Measurements from ENCODE around the gene ASPSCR1.

ASPSCR1 gene

DNA sequence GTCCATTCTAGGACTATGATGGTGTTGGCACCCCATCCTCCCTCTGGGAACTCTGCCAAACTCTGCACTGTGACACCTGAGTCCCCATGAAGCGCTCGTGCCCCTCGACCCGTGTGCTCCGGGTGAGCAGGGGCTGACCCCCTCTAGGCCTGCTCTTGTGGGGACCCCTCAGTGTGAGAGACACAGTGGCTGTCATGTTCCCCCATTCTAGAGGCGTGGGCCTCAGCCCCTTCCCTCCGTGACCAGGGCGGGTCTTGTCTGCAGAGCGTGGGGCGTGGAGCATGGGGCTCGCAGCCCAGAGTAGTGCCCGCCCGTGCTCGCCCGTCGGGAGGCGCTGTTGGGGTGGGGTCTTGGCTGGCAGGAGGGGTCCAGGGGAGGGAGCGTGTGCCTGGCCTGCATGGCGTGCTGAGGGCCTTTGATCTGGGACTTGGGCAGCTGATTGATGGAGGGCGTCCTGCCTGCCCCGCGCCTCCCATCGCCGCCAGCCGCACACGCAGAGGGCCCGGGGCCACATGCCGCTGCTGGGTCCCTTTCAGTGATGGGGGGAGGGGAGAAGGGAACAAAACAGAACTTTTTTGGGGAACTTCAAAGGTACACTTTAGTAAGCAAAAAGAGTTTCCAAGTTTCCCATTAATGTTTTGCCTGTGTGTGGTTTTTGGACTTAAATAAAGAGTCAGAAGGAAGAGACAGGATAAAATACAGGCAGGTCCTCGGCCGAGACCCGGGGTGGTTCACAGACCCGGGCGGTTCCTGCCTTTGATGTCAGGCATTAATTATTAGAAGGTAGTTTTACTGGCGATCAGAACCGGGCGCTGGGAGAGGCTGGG lies 22.8 kb downstream of the ASPSCR1 start:
- no peak for DNase-seq (ENCODE audit: low read depth)

DNA sequence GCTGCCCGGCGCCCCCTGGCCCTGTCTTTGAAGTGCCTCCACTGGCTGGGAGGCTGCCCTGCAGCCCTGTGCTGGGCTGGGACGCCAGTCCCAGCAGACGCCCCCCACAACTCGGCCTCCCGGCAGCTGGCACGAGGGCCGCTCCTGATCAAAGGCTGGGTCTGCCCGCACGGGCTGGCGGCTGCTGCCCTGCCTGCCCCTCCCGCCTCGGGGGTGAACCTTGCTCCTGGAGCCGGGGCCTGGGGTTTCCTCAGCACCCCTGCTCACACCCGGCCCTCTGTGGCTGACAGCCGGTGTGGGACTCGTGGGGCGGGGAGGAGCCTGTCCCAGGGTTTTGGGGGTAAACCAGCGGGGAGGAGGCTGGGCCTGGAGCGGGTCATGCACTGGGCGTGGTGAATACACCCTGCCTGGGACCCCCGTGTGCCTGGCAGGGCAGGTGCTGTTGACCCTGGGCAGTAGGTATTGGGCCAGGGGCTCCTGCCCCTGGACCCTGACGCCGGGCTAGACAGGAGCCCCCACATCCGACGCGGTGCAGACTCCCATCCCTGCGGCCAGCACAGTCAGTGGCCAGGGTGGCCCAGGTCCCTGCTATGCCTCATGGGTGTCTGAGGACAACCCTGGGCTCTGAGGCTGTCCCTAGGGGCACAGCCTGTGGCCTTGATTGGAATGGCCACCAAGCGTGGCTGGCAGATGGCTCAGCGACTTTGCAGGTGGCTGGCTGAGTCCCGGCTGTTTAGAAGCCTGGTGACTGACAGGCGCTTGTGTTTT lies 23.6 kb downstream of the ASPSCR1 start:
- no peak for DNase-seq (ENCODE audit: low read depth)

DNA sequence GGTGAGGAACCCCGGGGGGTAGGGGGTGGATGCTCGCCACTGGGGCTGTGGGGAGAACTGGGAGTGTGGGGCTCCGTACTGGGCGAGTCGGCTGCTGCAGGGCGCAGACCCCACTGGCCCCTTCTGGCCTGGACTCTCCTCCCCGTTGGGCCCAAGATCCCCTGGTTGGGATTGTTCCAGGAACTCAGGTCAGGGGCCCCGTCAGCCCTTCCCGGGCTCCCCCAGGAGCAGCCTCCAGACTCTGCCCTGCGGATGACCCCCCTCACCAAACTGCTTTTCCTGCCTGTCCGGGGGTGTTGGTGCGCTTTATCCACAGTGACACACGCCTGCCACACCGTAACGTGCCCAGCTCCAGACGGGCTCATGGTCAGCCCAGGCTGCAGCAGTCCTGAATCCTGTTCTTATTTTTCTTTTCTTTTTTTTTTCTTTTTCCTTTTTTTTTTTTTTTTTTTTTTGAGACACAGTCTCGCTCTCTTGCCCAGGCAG lies 24.2 kb downstream of the ASPSCR1 start:
- DNase-seq (ENCODE audit: low read depth) = no peak

DNA sequence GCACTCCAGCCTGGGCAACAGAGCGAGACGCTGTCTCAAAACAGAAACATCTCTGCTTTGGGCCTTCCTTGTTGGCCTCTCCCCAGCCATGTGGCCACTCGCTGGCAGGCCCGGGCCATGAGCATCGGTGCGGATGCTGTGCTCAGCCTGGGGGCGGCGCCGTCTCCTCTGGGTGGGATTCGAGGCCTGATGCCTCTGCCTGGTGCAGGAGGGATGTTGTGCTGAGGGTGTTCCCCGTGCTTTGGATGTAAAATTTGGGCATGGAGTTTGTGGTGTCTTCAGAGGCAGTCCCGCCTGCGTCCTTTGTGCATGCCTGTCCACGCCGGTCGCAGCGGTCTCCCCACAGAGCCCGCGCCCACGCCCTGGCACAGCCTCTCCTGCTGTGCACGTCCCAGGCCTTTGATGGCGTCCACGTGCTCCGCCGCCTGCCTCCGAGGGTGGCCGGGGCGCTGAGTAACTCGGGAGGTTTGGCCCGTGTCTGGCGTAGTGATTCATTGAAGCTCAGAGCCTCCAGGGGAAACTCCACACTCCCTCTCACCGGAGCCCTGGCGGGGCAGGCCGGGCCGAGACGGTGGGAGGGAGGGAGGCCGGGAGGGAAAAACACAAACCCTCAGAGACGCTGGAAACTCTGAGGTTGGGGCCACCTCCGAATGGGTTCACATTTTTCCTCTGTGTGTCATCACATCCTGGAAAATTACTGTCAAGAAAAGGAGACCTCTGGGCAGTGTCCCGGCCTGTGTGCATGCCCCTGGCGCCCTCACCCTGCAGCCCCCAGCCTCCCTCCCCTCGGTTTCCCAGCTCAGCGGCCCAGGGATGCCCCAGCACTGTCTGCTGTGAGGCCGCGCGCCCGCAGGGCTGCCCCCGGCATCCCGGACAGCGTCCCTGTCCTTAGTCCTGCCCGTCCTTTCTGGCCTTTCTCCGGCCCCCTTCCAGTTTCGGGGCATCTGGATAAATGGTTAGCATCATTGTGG lies 26.3 kb downstream of the ASPSCR1 start:
- DNase-seq (ENCODE audit: low read depth) = no peak

DNA sequence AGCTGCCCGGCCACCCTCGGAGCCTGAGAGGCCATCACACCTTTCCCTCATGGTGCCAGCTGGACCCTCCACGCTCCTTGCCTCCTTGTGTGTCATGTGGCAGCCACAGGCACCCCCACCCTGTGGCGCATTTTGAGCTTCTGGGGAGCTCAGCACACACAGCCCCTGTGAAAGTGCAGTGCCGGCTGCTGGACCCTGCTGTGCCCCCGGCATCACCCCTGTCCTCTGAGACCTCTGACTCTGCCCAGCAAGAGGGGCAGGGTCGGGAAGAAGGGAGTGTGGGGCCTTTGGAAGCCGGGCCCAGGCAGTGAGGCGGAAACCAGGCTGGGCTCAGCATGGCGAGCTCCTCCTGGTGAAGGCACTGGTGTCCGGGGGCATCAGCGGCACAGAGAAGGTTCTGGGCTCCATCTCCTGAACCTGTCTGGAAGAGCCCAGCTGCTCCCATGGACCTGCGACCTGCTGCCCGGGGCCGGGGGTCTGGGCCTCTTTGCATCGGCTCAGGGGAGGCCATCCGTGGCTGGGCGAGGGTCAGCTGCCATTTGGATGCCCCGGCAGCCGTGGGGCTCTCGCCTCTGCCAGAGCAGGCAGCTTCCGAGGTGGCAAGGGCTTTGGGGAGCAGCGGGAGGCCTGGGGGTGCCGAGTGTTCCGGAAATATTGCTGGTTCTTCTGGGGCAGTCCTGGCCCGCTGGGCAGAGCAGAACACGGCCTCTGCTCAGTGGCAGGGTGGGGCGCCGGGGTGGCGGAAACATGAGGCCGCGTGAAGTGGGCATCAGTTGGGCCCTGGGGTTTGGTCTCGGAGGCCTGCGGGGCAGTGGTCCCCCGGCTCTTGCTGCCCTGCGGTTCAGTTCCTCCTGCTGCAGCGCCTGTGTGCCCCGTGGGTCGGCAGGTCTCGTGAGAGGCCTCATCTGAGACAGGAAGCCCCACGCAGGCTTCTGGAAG lies 27.4 kb downstream of the ASPSCR1 start:
- no peak for DNase-seq (ENCODE audit: low read depth)

DNA sequence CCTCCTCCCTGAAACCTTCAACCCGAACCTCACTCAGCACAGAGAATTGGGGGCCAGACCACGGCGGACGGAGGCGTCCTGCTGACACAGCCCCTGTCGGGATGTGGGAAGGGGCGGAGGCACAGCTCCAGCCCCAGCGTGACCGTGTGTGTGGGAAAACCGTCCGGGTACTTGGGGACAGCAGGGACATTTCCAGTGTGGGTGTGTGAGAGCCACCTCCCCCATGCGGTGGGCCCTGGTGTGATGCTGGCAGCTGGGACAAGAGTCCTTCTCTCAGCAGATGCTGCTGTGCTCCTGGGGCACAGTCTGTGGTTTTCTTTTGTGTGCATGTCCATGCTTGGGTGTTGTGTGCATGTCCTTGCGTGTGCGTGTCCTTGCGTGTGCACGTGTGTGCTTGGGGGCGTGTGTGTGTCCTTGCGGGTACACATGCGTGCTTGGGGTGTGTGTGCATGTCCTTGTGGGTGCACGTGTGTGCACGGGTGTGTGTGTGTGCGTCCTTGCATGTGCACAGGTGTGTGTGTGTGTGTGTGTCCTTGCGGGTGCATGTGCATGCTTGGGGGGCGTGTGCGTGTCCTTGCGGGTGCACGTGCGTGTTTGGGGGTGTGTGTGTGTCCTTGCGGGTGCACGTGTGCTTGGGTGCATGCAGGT lies 28.4 kb downstream of the ASPSCR1 start:
- DNase-seq (ENCODE audit: low read depth) = no peak

DNA sequence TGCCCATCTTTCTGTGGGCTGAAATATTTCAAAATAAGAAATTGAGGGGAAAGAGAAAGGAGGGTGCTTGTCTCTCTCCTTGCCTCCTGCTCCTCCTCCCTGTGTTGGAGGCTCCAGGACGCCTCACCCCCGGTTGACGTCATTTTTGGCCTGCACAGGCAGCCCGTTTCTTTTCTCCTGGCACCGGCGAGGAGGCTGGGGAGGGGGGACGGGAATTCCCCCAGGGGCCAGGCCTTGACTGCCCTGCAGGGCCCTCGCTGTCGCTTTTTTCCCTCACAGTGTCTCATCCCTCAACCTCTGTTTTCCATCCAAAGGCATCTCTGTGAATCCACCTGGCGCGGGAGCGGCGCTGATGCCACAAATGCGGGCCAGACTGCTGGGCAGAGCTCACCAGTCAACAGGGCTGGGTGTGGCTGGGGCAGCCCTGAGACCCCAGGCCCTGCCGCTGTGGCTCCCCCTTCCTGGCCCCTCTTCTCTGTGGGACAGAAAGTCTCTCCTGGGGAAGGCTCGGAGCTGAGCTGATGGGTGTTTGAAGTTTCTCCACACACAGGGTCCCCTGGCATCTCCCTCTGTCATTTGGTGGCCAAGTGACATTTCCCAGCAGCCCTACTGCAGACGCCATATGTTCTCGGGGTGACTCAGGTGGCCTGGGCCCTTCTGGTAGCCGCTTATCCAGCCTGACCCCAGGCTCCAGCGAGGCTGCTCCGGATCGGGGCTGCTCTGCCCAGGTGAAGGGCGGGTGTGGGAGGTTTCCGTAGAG lies 29.2 kb downstream of the ASPSCR1 start:
- no peak for DNase-seq (ENCODE audit: low read depth)

DNA sequence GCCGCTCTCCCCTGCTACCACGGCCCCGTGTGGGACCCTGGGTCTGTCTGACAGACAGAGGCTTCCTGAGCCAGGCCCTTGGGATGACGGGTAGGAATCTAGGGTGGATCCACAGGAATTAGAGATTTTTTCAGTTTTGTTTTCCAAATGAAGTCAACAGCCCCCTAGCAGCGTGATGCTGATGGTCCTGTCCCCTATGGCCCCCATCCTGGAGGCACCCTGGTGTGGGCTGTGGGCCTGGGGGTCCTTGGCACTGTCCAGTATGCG lies 29.7 kb downstream of the ASPSCR1 start:
- DNase-seq (ENCODE audit: low read depth) = no peak

DNA sequence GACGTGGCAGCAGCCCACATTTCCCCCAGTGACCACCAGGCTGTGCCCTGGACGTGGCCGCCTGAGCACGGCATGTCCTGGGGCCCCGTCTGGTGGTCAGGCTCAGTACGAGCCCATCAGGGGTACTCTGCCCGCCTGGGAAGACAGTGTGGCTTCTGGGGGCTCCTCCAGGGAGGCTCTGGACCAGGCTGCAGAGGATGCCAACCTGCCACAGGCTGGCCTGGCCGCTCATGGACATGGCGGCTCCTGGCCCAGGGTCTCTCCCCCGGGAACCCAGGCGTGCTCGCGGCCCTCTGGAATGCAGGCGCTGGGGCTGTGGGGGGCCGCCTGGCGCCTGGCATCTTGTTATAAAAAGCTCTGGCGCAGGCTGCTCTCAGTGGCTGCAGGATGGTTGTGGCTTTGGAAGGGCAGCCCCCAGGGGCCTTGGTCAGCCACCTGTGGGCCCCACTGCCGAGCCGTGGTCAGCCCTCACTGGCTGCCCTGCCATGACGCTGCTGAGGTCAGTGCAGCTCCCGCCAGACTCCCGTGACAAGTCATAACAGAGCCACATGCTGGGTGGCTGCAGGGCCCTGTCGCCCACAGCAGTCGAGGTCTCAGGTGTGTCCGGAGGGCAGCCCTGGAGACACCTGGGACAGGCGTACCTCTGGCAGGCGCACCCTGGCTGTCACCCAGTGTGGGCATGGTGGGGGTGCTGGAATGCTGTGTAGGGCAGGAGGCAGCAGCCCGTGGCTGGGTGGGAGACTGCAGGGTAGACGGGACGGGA lies 30.2 kb downstream of the ASPSCR1 start:
- DNase-seq (ENCODE audit: low read depth) = no peak

DNA sequence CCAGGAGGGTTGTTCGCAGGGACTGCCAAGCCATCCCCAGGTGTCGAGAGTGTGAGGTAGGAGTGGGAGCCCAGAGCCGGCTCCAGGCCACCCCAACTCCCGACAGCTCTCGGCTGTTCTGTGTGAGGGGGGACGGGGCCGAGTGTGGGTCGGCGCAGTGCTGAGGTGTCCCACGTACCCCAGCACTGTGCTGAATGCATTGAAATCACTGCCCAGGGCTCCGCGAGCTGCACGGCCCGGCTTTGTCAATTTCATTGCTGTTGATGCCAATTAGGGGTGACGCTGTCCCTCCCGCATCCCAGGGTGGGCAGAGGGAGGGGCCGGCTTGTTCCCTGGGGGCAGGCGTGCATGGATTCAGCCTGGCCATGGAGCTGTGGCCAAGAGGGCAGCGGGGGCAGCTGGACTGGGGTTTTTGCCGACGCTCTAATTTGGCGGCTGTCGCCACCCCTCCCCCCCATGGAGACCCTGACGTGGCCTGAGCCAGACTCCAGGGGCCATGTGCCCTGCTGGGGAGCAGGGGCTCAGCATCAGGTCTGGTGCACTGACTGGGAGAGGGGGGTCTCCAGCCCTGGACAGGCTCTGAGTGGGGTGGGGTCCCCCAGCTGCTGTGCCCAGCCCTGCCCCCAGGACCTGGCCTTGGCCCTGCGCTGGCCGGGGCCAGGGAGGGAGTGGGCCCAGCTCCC lies 31.0 kb downstream of the ASPSCR1 start:
- DNase-seq (ENCODE audit: low read depth) = no peak

DNA sequence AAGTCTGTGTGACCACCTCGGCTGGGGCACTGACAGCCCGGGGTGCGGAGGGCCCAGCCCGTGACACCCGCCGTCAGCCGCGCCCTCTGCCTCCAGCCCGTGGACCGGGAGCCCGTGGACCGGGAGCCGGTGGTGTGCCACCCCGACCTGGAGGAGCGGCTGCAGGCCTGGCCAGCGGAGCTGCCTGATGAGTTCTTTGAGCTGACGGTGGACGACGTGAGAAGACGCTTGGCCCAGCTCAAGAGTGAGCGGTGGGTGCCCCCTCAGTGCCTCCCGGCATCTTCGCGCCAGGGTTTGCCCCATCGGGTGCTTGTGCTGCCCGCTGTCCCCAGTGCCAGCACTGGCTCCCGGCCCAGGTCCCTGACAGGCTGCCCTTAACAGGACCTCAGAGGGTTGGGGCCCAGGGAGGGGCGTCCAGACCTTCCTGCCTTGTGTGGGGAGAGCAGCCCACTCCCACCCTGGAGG lies 31.5 kb downstream of the ASPSCR1 start:
- DNase-seq (ENCODE audit: low read depth) = no peak

DNA sequence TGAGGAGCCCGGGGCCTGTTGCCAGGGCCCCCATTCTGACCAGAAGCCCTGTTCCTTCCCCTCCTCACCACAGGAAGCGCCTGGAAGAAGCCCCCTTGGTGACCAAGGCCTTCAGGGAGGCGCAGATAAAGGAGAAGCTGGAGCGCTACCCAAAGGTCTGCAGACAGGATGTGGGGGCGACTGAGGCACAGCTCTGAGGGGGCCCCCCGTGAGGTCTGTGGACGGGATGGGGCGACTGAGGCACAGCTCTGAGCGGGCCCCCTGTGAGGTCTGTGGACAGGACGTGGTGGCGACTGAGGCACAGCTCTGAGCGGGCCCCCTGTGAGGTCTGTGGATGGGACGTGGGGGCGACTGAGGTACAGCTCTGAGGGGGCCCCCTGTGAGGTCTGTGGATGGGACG lies 32.0 kb downstream of the ASPSCR1 start:
- DNase-seq (ENCODE audit: low read depth) = no peak

DNA sequence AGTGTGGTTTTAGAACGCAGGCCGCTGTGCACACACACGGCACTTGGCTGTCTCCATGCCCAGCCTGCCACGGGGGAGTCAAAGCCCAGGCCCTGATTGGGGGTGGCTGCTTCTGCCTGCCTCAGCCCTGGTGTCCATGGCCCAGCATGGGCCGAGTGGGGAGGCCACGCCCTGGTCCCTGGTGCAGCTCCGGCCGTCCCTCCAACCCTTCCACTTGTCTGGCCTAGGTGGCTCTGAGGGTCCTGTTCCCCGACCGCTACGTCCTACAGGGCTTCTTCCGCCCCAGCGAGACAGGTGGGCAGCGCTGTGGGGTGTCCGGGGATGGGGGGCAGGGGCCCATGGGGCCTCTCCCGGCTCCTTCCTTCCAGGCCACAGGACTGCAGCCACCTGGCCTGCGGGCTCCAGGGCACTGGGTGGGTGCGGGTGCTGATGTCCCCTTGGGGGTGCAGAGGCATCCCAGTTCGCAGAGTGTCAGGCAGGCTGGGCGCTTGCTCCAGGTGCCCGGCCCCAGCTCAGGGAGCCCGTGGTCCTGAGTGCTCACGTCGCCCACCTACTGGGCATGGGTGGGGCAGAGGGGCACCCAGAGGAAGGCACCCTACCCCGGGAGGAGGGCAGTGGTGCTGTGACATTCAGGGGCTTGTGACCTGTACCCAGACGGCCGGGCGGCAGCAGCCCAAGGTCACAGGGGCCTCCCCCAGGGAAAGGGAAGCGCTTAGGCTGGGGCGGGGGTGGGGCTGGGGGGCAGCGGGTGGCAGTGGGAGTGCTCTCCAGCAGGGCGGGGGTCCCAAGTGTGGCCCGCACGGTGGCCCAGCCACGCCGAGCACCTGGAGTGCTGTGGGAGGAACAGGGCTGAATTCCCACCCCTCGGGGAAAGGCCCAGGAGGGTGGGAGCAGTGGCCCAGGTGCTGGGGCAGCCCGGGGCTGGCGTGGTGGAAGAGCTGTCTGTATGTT lies 33.4 kb downstream of the ASPSCR1 start:
- no peak for DNase-seq (ENCODE audit: low read depth)

DNA sequence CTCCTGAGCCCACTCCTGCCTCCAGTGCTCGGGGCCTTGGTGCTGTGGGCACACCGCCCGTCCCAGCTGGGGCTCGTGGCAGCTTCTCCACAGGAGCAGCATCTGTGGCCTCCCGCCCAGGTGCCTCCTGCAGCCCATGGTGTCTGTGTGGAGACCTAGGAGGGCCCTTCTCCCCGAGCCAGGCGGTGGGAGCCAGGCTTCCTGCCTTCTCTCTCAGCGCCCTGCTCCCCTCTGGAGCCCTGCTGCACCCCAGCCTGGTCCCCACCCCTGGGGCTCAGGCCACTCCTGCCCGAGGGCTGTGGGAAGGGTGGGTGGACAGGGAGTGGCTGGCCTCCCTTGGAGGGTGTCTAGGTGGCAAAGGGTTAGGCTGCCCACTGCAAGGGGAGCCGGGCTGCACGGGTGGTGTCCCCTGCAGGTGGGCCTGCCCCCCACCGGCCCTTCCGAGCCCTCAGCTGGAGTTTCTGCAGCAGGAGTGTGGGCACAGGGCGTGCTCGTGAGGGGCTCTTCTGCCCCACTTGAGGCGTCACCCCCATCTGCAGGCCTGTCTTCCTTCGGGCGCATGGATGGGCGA lies 34.3 kb downstream of the ASPSCR1 start:
- no peak for DNase-seq (ENCODE audit: low read depth)

DNA sequence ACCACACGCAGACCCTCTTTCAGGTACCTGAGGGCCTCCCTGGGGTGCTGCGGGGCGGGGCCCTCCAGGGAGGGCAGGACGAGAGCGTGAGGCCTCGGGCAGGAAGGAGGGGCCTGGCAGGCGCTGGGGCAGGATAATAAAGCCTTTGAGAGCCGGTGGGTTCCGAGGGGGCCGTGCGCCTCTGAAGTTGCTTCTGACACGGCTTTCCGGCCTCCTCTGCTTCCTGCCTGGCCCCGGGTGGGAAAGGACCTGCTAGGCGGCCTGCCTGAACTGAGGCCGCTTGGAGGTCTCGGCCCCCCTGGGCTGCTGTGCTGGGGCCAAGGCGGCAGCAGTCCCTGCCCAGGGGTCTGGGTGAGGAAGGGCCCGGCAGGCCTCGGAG lies 34.8 kb downstream of the ASPSCR1 start:
- DNase-seq (ENCODE audit: low read depth) = no peak

DNA sequence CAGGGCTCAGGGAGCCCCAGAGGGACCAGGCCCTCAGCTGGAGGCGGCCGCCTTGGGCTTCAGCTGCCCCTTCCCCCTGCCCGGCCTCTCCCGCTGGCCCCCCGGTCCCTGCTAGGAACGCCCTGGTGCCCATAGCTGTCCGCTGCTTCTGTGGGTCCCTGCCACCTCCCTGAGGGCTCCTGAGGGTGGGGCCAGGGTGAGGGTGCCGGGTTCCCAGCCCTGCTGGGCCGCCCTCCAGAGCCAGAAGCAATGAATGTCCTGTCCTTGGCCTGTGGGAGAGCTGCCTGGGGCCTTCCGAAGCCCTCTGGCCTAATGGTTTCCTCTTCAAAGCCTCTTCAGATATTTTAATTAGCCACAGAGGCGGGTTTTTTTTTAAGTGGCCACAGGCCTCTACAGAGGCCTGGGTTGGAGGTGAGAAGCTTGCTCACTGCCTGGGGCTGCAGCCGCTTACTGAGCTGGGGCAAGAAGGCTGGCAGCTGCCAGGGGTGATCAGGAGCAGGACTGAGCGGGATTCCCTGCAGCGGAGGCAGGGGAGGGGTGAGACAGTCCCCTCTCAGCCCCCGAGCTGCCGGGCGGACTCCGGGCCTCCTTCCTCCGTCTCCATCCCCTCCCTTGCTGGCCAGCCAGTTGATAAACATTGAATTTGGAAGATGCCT lies 35.3 kb downstream of the ASPSCR1 start:
- no peak for DNase-seq (ENCODE audit: low read depth)

DNA sequence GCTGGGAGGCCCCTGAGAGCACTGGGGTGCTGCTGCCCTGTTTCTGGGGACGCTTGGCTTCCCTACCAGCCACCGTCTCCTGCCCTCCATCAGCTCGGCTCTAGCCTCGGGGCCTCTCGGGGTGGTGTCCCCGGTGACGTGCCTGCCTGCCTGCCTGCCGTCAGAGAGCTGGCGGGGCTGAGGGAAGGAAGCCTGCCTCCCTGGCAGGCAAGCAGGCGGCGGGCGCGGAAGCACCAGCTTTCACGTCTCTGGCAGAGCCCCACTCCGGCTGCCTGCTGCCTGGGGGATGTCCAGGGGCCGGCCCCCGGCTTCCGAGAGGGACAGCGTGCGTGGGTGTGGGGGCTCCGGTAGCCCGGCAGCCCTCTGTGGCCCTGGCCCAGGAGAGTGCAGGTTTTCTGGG lies 35.9 kb downstream of the ASPSCR1 start:
- DNase-seq (ENCODE audit: low read depth) = no peak

All from stimulated activated CD8-positive, alpha-beta memory T cell treated with anti-CD3 and anti-CD28 coated beads, Interleukin-15, amount 100 ng/mL, for 24 hours (primary cell).